ENCODE results near the gene APOLD1.
A peak's percentile ranks its signal among the peaks of the same experiment; 100 is the strongest.
"Not testable (repeated sequence)": the region's sequence is repeated elsewhere in the genome, so short reads cannot be mapped to it uniquely, and the experiment has no call there.

APOLD1 gene

GRCh38 chr12:12784911-12785814, at the start of gene APOLD1:
Gene APOLD1, plus strand, starts transcription at chr12:12785659. Its CDS starts 33 bp downstream, at chr12:12785692.
- DNase-seq: no peak

GRCh38 chr12:12736759-12737676, 48.4 kb upstream of the APOLD1 start:
- peak in 2 of 4 experiments; percentile 12 to 14 for DNase-seq

GRCh38 chr12:12738152-12738551, 47.3 kb upstream of the APOLD1 start:
- not testable (repeated sequence) for DNase-seq

GRCh38 chr12:12741660-12742059, 43.8 kb upstream of the APOLD1 start:
- no peak for DNase-seq

GRCh38 chr12:12744546-12745305, 40.7 kb upstream of the APOLD1 start:
- no peak for DNase-seq

- DNase-seq: no peak
Measured at GRCh38 chr12:12745576-12746211, 39.8 kb upstream of the APOLD1 start.

- DNase-seq: no peak
Measured at GRCh38 chr12:12747278-12747677, 38.2 kb upstream of the APOLD1 start.

- no peak for DNase-seq
Measured at GRCh38 chr12:12748044-12748443, 37.4 kb upstream of the APOLD1 start.

- DNase-seq: no peak
Measured at GRCh38 chr12:12749433-12749832, 36.0 kb upstream of the APOLD1 start.

GRCh38 chr12:12755923-12756322, 29.5 kb upstream of the APOLD1 start:
- no peak for DNase-seq

- DNase-seq: no peak
Measured at GRCh38 chr12:12757121-12757520, 28.3 kb upstream of the APOLD1 start.

GRCh38 chr12:12759234-12759915, 26.1 kb upstream of the APOLD1 start:
- no peak for DNase-seq

- DNase-seq: no peak
Measured at GRCh38 chr12:12764824-12765223, 20.6 kb upstream of the APOLD1 start.

GRCh38 chr12:12770262-12770661, 15.2 kb upstream of the APOLD1 start:
- no peak for DNase-seq

GRCh38 chr12:12774791-12775190, 10.7 kb upstream of the APOLD1 start:
- DNase-seq: no peak

- DNase-seq: no peak
Measured at GRCh38 chr12:12776261-12776660, 9.2 kb upstream of the APOLD1 start.

- DNase-seq: no peak
Measured at GRCh38 chr12:12777092-12777491, 8.4 kb upstream of the APOLD1 start.

GRCh38 chr12:12779007-12779406, 6.5 kb upstream of the APOLD1 start:
- DNase-seq: no peak

- no peak for DNase-seq
Measured at GRCh38 chr12:12779529-12779928, 5.9 kb upstream of the APOLD1 start.

- no peak for DNase-seq
Measured at GRCh38 chr12:12784116-12784515, 1.3 kb upstream of the APOLD1 start.

- DNase-seq: no peak
Measured at GRCh38 chr12:12786351-12786705, 869 bp downstream of the APOLD1 start.

Data from activated CD4-positive, CD25-positive, alpha-beta regulatory T cell (primary cell).